HepG2 (cell line): ENCODE data around the gene SLC25A43. TPM values are rescaled to one million over a fixed set of nuclear protein-coding genes. Genes with fewer than 3 reads are reported as not detected.

Experiments used
- ATAC-seq: fragments of 200-7000 bp; cut with Tn5 transposase; 3 replicates; pipeline ENCODE4 v1.9.1; 2020; ENCODE audit warnings: mild to moderate bottlenecking, moderate library complexity
- BruUV-seq: library from RNA; stranded (reverse); fragments of 400-500 nt; replicated peaks from 2 replicates; lab custom pipeline; 2021; lab: Mats Ljungman, UMichigan
- CTCF ChIA-PET: fragments of 300-600 bp; formaldehyde crosslinking; extraction: SDS; loops from one replicate; lab custom pipeline; 2021; ENCODE audit warnings: low total read pairs, inconsistent platforms, low intra/inter-chr PET ratio; lab: Yijun Ruan, JAX
- POLR2A ChIA-PET: fragments of 350-600 bp; sonication (Branson Sonifier 250); formaldehyde crosslinking; loops from one replicate; lab custom pipeline; 2020; ENCODE audit warnings: antibody characterized with exemption, inconsistent platforms; lab: Yijun Ruan, JAX
- DNase-seq: peaks from one replicate; pipeline ENCODE4 v3.0.0-alpha.2; 2015; ENCODE audit warnings: low spot score
- FAIRE-seq: peaks from 3 replicates; lab custom pipeline; 2011; peaks lifted over from hg19 to GRCh38; lab: Jason Lieb, UNC
- H2AFZ ChIP-seq: one replicate; pipeline ENCODE4 v1.6.1; 2011; ENCODE audit warnings: low read length, inconsistent platforms
- H3K27ac ChIP-seq: fragments of 300-600 bp; 3 replicates; pipeline ENCODE4 v1.8.0; 2011; ENCODE audit warnings: mixed run types, mild to moderate bottlenecking, mixed read lengths, low read length, inconsistent platforms; ENCODE audit not compliant: insufficient read depth; ENCODE audit errors: extremely low read length
- H3K27me3 ChIP-seq, 2 experiments: fragments of 200-600 bp in 1 of 2; 2 replicates in 1 of 2; 3 replicates in 1 of 2; pipeline versions ENCODE4 v1.6.0 to v1.8.0; 2011; ENCODE audit warnings: low read length in 2 of 2, mild to moderate bottlenecking in 2 of 2, moderate library complexity in 2 of 2, inconsistent platforms in 1 of 2; ENCODE audit not compliant: insufficient read depth in 2 of 2, control insufficient read depth in 1 of 2
- H3K36me3 ChIP-seq, 2 experiments: fragments of 200-600 bp in 1 of 2; replicated peaks in 1 of 2; 2 replicates in 1 of 2; 3 replicates in 1 of 2; pipeline versions ENCODE4 v1.5.1 to v1.8.0; 2011; ENCODE audit warnings: low read length in 2 of 2, inconsistent platforms in 1 of 2; ENCODE audit not compliant: insufficient read depth in 2 of 2, control insufficient read depth in 1 of 2
- H3K4me1 ChIP-seq: 2 replicates; pipeline ENCODE4 v1.5.1; 2012; ENCODE audit warnings: low read length, inconsistent platforms; ENCODE audit not compliant: insufficient read depth
- H3K4me2 ChIP-seq: 2 replicates; pipeline ENCODE4 v1.6.0; 2011; ENCODE audit warnings: low read depth, low read length, inconsistent platforms
- H3K4me3 ChIP-seq, 3 experiments: fragments of 200-600 bp in 1 of 3; sonication (generic), shearing (Covaris generic) in 1 of 3; replicated peaks in 1 of 3; 2 replicates each; pipeline ENCODE4 v1.5.1; 2011 to 2016; ENCODE audit warnings: low read length in 3 of 3, inconsistent platforms in 2 of 3, low read depth in 2 of 3, mild to moderate bottlenecking in 2 of 3, control low read depth in 1 of 3, mixed read lengths in 1 of 3; ENCODE audit not compliant: insufficient read depth in 1 of 3
- H3K79me2 ChIP-seq: one replicate; pipeline ENCODE4 v1.6.1; 2011; ENCODE audit warnings: low read length, inconsistent platforms; ENCODE audit not compliant: insufficient read depth
- H3K9ac ChIP-seq: 2 replicates; pipeline ENCODE4 v1.6.0; 2011; ENCODE audit warnings: mild to moderate bottlenecking, low read depth, low read length, inconsistent platforms; ENCODE audit not compliant: insufficient read depth
- H3K9me3 ChIP-seq: 2 replicates; pipeline ENCODE4 v1.5.1; 2012; ENCODE audit warnings: mild to moderate bottlenecking, low read length
- H4K20me1 ChIP-seq: 2 replicates; pipeline ENCODE4 v1.6.0; 2011; ENCODE audit warnings: inconsistent platforms, mild to moderate bottlenecking, low read length, moderate library complexity; ENCODE audit not compliant: insufficient read depth
- ATM ChIP-seq: fragments of 450-650 bp; IDR thresholded peaks from 2 replicates; pipeline ENCODE4 v1.7.1; 2017; ENCODE audit warnings: mild to moderate bottlenecking, borderline replicate concordance
- FOXP1 ChIP-seq, 2 experiments: fragments of 450-650 bp in 1 of 2; IDR thresholded peaks; 2 replicates each; pipeline ENCODE4 v1.6.1; 2017 to 2018; ENCODE audit warnings: antibody characterized with exemption in 1 of 2
- MAFG ChIP-seq: sonication (generic); formaldehyde crosslinking; IDR thresholded peaks from 2 replicates; pipeline ENCODE4 v1.5.1; 2020; ENCODE audit warnings: mild to moderate bottlenecking, missing genetic modification reagents
- NCOR1 ChIP-seq: fragments of 200-600 bp; sonication (generic); IDR thresholded peaks from 2 replicates; pipeline ENCODE4 v1.7.0; 2017; ENCODE audit warnings: antibody characterized with exemption, low read length, borderline replicate concordance
- SMC3 ChIP-seq: IDR thresholded peaks from 2 replicates; pipeline ENCODE4 v1.6.1; 2011; ENCODE audit warnings: low read length, improper control_type of control experiment
- STAG1 ChIP-seq: sonication (generic); formaldehyde crosslinking; IDR thresholded peaks from 2 replicates; pipeline ENCODE4 v1.4.0; 2020; ENCODE audit warnings: missing genetic modification reagents
- TRIM24 ChIP-seq: sonication (generic); formaldehyde crosslinking; IDR thresholded peaks from 2 replicates; pipeline ENCODE4 v1.8.0; 2022; ENCODE audit warnings: mild to moderate bottlenecking, missing genetic modification reagents
- ZNF572 ChIP-seq: sonication (generic); formaldehyde crosslinking; IDR thresholded peaks from 2 replicates; pipeline ENCODE4 v1.5.1; 2020; ENCODE audit warnings: mild to moderate bottlenecking, missing genetic modification reagents
- ZSCAN20 ChIP-seq: sonication (generic); formaldehyde crosslinking; IDR thresholded peaks from 2 replicates; pipeline ENCODE4 v1.4.0; 2020; ENCODE audit warnings: missing genetic modification reagents, mild to moderate bottlenecking, borderline replicate concordance
- WGBS: methylation state at CpG from one replicate; pipeline ENCODE4 v1.1.6; 2017; ENCODE audit warnings: low lambda C conversion rate; 5-methylcytosine and 5-hydroxymethylcytosine counted together
- in situ Hi-C: cut with HindIII; loops from 2 replicates; pipeline ENCODE4 v1.10.0; 2017; ENCODE audit warnings: low pct_unique_long_range_greater_than_20kb; ENCODE audit not compliant: extremely low pct_ligation_motif_present
- intact Hi-C: fragments of 100-400 bp; cut with micrococcal nuclease; formaldehyde crosslinking; loops from one replicate; pipeline ENCODE4 v1.10.0; 2022; ENCODE audit not compliant: unreplicated experiment
- polyA plus RNA-seq, 8 experiments: library from polyadenylated mRNA; depleted of rRNA in 3 of 8; stranded (reverse) in 7 of 8; unstranded in 1 of 8; fragments of >200 nt; fragmentation: Illumina TruSeq in 4 of 8; extraction: Trizol in 4 of 8; gene quantifications; 2 replicates each; pipeline versions ENCODE4 v1.2.1 to v1.2.3, GENCODE V29; 2011 to 2016; ENCODE audit warnings: low read depth in 4 of 8, missing spikeins in 1 of 8, mixed read lengths in 1 of 8; ENCODE audit not compliant: insufficient read depth in 1 of 8
- total RNA-seq, 5 experiments: library from RNA; depleted of rRNA; stranded (reverse); fragments of >200 nt; fragmentation: Illumina TruSeq; extraction: Trizol; gene quantifications; 2 replicates each; pipeline ENCODE4 v1.2.3, GENCODE V29; 2016; ENCODE audit warnings: low read depth in 1 of 5
- TF ChIP-seq, protein P1 (sequence below): sonication (generic); formaldehyde crosslinking; IDR thresholded peaks from 2 replicates; pipeline ENCODE4 v1.5.0; 2020; ENCODE audit warnings: mild to moderate bottlenecking, missing genetic modification reagents, moderate library complexity
- TF ChIP-seq, protein P2 (sequence below): sonication (generic); formaldehyde crosslinking; IDR thresholded peaks from 2 replicates; pipeline ENCODE4 v1.4.0; 2020; ENCODE audit warnings: missing genetic modification reagents
- TF ChIP-seq, protein P3 (sequence below): sonication (generic); formaldehyde crosslinking; IDR thresholded peaks from 2 replicates; pipeline ENCODE4 v1.5.0; 2020; ENCODE audit warnings: mild to moderate bottlenecking, missing genetic modification reagents

SLC25A43 gene
- total and polyA plus RNA-seq, 2 of the 13 experiments (the other 11 are each of a cell fraction or from before 2014, with no cell fraction given): 5.8 to 13.2 TPM

DNA sequence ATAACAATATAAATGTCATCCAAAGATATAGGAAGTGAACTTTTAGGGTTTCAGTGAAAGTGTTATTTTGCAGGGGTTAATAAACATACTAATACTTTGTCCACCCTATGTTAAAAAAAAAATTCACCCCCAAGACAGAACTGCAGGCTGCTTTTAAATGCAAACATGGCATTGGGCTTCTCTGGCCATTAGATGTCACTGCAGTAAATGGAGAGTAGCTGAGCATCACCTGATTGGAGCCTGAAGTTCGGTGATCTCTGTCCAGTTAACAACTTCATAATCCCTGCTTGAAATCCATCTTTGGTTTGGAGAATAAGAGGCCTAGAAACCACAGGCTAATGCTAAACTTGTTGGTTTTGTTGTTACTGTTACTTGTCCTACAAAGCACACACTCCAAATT is 18.7 kb downstream of the SLC25A43 start:
- CTCF ChIA-PET: no interaction called here
- Histone ChIP-seq H3K4me1 (peaks cover 28% of the 10 kb centered on the region), H3K9ac (no peak overlapping the region), H4K20me1 (no peaks in the 10 kb centered on the region), H3K27ac (no peak overlapping the region), H3K79me2 (no peaks in the 10 kb centered on the region), H3K4me2 (no peak overlapping the region), H3K27me3 (no peaks in the 10 kb centered on the region), H2AFZ (no peak overlapping the region), H3K4me3 (no peak overlapping the region), H3K9me3 (no peaks in the 10 kb centered on the region), H3K36me3 (no peaks in the 10 kb centered on the region)
- 40% methylated on average over 1 of the region's 1 CpG for WGBS
- DNase-seq (peak; percentile 21), FAIRE-seq (peak; percentile 39), ATAC-seq (peak; percentile 73)
- intact Hi-C loops (loop anchor here (2.0 to 10.0 kb wide), 2 partner anchors 51 to 97 kb away; partner anchors contain the start of gene SLC25A5), in situ Hi-C loops (no loop called here)
- TF ChIP-seq SMC3: peak; percentile 13; the same call in 1 of the 2 replicates
- peak; percentile 52 for TF ChIP-seq STAG1
- TF ChIP-seq, protein P1, sequence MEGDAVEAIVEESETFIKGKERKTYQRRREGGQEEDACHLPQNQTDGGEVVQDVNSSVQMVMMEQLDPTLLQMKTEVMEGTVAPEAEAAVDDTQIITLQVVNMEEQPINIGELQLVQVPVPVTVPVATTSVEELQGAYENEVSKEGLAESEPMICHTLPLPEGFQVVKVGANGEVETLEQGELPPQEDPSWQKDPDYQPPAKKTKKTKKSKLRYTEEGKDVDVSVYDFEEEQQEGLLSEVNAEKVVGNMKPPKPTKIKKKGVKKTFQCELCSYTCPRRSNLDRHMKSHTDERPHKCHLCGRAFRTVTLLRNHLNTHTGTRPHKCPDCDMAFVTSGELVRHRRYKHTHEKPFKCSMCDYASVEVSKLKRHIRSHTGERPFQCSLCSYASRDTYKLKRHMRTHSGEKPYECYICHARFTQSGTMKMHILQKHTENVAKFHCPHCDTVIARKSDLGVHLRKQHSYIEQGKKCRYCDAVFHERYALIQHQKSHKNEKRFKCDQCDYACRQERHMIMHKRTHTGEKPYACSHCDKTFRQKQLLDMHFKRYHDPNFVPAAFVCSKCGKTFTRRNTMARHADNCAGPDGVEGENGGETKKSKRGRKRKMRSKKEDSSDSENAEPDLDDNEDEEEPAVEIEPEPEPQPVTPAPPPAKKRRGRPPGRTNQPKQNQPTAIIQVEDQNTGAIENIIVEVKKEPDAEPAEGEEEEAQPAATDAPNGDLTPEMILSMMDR (CRISPR knock-in tag): peak; percentile 57
- TF ChIP-seq ZSCAN20 (CRISPR knock-in tag): no peak
- POLR2A ChIA-PET: no interaction called here
- no TSS peak for BruUV-seq

DNA sequence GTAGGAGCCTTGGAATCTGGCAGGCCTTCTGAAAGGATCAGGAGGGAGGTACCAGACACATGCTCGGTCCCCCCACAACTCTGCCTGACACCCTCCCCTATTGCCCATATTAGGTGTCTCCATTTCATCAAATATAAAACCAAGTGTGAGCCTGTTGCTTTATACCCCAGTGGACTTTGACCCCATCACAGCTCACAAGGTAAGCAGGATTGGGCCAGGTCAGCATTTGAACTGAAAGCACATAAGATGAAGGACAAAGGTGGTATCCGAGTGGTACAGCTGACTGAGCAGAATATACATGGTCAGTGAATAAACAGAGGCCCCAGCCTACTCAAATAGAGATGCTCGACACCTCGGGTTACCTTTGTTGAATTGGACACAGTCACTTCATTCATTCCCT is 20.0 kb downstream of the SLC25A43 start:
- 5% methylated on average over 3 of the region's 4 CpGs for WGBS
- FAIRE-seq (peak; percentile 86), ATAC-seq (peak; percentile 93), DNase-seq (peak; percentile 69)
- Histone ChIP-seq H3K79me2 (no peaks in the 10 kb centered on the region), H3K27me3 (no peaks in the 10 kb centered on the region), H3K36me3 (no peaks in the 10 kb centered on the region), H4K20me1 (no peaks in the 10 kb centered on the region), H3K27ac (peak overlapping the region; percentile 43), H2AFZ (no peak overlapping the region), H3K4me1 (peaks cover 28% of the 10 kb centered on the region), H3K9me3 (no peaks in the 10 kb centered on the region), H3K4me2 (peak overlapping the region; percentile 18; the same call in 1 of the 2 replicates), H3K9ac (no peak overlapping the region), H3K4me3 (no peak overlapping the region)
- ChIA-PET CTCF (no interaction called here), POLR2A (interaction anchor here (1.1 kb wide), 1 partner anchor 49 kb away, joined by 4 read pairs; the partner anchor contains the start of gene SLC25A5)
- intact Hi-C loops: loop anchor here (2.0 to 10.0 kb wide), 2 partner anchors 50 to 96 kb away; partner anchors contain the start of gene SLC25A5
- BruUV-seq: no TSS peak
- in situ Hi-C loops: no loop called here
- TF ChIP-seq, protein P2, sequence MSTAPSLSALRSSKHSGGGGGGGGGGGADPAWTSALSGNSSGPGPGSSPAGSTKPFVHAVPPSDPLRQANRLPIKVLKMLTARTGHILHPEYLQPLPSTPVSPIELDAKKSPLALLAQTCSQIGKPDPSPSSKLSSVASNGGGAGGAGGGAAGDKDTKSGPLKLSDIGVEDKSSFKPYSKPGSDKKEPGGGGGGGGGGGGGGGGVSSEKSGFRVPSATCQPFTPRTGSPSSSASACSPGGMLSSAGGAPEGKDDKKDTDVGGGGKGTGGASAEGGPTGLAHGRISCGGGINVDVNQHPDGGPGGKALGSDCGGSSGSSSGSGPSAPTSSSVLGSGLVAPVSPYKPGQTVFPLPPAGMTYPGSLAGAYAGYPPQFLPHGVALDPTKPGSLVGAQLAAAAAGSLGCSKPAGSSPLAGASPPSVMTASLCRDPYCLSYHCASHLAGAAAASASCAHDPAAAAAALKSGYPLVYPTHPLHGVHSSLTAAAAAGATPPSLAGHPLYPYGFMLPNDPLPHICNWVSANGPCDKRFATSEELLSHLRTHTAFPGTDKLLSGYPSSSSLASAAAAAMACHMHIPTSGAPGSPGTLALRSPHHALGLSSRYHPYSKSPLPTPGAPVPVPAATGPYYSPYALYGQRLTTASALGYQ: 0 out of 2 replicates have a peak, but pooled peaks have one; percentile 19
- TF ChIP-seq ZNF572 (CRISPR knock-in tag) (no peak), MAFG (CRISPR knock-in tag) (no peak), NCOR1 (peak; percentile 63; the same call in 1 of the 2 replicates), ATM (no peak), FOXP1 (IDR thresholded peaks at IDR 0.05) (no peak), FOXP1 (CRISPR knock-in tag; IDR thresholded peaks at IDR 0.05) (no peak), TRIM24 (no peak)
- TF ChIP-seq, protein P3, sequence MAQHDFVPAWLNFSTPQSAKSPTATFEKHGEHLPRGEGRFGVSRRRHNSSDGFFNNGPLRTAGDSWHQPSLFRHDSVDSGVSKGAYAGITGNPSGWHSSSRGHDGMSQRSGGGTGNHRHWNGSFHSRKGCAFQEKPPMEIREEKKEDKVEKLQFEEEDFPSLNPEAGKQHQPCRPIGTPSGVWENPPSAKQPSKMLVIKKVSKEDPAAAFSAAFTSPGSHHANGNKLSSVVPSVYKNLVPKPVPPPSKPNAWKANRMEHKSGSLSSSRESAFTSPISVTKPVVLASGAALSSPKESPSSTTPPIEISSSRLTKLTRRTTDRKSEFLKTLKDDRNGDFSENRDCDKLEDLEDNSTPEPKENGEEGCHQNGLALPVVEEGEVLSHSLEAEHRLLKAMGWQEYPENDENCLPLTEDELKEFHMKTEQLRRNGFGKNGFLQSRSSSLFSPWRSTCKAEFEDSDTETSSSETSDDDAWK (CRISPR knock-in tag): no peak
